ENCODE measurements around the gene GRB7. TPM values are rescaled to one million over a fixed set of nuclear protein-coding genes. Genes with fewer than 3 reads are reported as not detected.

GRB7 gene
- total and polyA plus RNA-seq, 9 of the 15 experiments (the other 6 are each of a cell fraction or from before 2014, with no cell fraction given): 0.04 to 6.2 (median 2.2) TPM

DNA sequence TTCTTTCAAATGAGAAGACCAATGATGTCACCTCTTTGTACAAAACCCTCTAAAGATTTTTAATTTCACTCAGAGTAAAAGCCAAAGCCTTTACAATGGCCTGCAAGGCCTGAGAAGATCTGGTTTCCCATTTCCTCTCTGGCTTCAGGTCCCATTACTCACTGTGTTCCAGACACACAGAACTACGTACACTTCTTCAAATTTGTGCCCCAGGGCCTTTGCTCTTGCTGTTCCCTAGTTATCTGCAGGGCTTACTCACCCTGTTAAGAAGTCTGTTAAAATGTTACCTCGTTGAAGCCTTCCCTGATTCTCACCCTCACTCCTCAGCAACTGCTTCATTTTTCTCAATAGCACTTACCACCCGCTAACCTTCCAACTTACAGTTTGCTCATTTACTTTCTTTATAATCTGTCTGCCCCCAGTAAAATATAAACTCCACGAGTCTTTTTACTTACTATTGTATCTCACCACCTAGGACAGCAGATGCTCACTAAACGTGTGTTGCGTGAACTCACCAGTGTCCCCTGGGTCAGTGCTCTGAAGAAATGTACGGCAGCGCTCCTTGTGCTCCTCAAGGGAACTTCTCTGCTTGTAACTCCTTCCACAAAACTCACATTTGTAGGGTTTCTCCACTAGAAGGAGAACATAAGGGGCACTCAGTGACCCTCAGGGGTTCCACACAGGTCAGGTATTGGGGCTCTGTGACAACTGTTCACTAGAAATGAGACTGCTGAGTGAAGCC is 50.2 kb downstream of the GRB7 start:
- H3K9me1 ChIP-seq (ENCODE audit: control insufficient read depth, insufficient read depth, low read length): no peaks in the 10 kb centered on the region
- TF ChIP-seq, protein P1, sequence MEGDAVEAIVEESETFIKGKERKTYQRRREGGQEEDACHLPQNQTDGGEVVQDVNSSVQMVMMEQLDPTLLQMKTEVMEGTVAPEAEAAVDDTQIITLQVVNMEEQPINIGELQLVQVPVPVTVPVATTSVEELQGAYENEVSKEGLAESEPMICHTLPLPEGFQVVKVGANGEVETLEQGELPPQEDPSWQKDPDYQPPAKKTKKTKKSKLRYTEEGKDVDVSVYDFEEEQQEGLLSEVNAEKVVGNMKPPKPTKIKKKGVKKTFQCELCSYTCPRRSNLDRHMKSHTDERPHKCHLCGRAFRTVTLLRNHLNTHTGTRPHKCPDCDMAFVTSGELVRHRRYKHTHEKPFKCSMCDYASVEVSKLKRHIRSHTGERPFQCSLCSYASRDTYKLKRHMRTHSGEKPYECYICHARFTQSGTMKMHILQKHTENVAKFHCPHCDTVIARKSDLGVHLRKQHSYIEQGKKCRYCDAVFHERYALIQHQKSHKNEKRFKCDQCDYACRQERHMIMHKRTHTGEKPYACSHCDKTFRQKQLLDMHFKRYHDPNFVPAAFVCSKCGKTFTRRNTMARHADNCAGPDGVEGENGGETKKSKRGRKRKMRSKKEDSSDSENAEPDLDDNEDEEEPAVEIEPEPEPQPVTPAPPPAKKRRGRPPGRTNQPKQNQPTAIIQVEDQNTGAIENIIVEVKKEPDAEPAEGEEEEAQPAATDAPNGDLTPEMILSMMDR (IDR thresholded peaks at IDR 0.05 in 2 of 3, conservative IDR thresholded peaks at IDR 0.05 in 1 of 3; ENCODE audit: insufficient read depth in 2 of 3, low read depth in 1 of 3, low read length in 3 of 3): peak in 2 of 3 experiments; percentile 20 to 47; a peak in 3 of 6 replicates
- TF ChIP-seq, protein P2, sequence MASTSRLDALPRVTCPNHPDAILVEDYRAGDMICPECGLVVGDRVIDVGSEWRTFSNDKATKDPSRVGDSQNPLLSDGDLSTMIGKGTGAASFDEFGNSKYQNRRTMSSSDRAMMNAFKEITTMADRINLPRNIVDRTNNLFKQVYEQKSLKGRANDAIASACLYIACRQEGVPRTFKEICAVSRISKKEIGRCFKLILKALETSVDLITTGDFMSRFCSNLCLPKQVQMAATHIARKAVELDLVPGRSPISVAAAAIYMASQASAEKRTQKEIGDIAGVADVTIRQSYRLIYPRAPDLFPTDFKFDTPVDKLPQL (IDR thresholded peaks at IDR 0.05; ENCODE audit: extremely low read depth, insufficient read length): no peak
- TF ChIP-seq CEBPG (CRISPR knock-in tag; IDR thresholded peaks at IDR 0.05) (no peak), CEBPG (tag; conservative IDR thresholded peaks at IDR 0.05 in 1 of 2, IDR thresholded peaks at IDR 0.05 in 1 of 2) (no peak), ZNF445 (CRISPR knock-in tag; IDR thresholded peaks at IDR 0.05; ENCODE audit: low read depth) (no peak), HNRNPLL (IDR thresholded peaks at IDR 0.05; ENCODE audit: low read depth, low read length, poor library complexity, severe bottlenecking) (peak; percentile 22)
- DNase-seq (ENCODE audit: extremely low read depth in 1 of 4, low spot score in 3 of 4) (peak in 1 of 4 experiments; percentile 14), FAIRE-seq (no peak), ATAC-seq (peak; percentile 67)
- no peak overlapping the region for H3K9ac ChIP-seq (ENCODE audit: insufficient read depth in 1 of 2, low read depth in 2 of 2, low read length in 2 of 2)
- 26% methylated on average over 8 of the region's 8 CpGs for WGBS (ENCODE audit: insufficient coverage, low coverage, missing lambda C conversion rate)
- no peak overlapping the region for H3K4me3 ChIP-seq
- H3K4me1 ChIP-seq (replicated peaks in 1 of 2; ENCODE audit: control insufficient read depth in 2 of 2, insufficient read depth in 2 of 2, low read length in 2 of 2): no peaks in the 10 kb centered on the region
- H3K9me3 ChIP-seq (replicated peaks; ENCODE audit: control insufficient read depth, insufficient read depth, low read depth, low read length): no peaks in the 10 kb centered on the region
- no peaks in the 10 kb centered on the region for H4K20me1 ChIP-seq (replicated peaks; ENCODE audit: control insufficient read depth, insufficient read depth, low read length)
- no peak overlapping the region for H3K27ac ChIP-seq (ENCODE audit: extremely low read depth, low read depth, low read length)
- no peaks in the 10 kb centered on the region for H3K79me2 ChIP-seq (ENCODE audit: control insufficient read depth, insufficient read depth, low read length)
- no peaks in the 10 kb centered on the region for H3K36me3 ChIP-seq (ENCODE audit: control insufficient read depth, insufficient read depth, low read length)
- no peak overlapping the region for H3K4me2 ChIP-seq (ENCODE audit: insufficient read depth, low read length)
- in situ Hi-C loops (cut with MboI): no loop called here
- ChIA-PET CTCF (ENCODE audit: low intra/inter-chr PET ratio) (no interaction called here), POLR2A (no interaction called here)
- intact Hi-C loops (cut with micrococcal nuclease): no loop called here
- H3K27me3 ChIP-seq (ENCODE audit: control insufficient read depth in 2 of 2, insufficient read depth in 2 of 2, low read length in 2 of 2): peaks cover 8 to 16% of the 10 kb centered on the region in 2 experiments; a peak in 3 of 5 replicates
- H2AFZ ChIP-seq (ENCODE audit: low read depth, low read length): no peak overlapping the region
- BruUV-seq (replicated peaks): no TSS peak

Measured in K562 (cell line).